NCI-H748 (cell line): ENCODE data around the gene MAGED1.
"Not testable (repeated sequence)": the region's sequence is repeated elsewhere in the genome, so short reads cannot be mapped to it uniquely, and the experiment has no call there.

Experiments used
- DNase-seq: peaks from one replicate; lab custom pipeline; 2025; ENCODE audit not compliant: unreplicated experiment; lab: John Stamatoyannopoulos, UW

MAGED1 gene

DNA sequence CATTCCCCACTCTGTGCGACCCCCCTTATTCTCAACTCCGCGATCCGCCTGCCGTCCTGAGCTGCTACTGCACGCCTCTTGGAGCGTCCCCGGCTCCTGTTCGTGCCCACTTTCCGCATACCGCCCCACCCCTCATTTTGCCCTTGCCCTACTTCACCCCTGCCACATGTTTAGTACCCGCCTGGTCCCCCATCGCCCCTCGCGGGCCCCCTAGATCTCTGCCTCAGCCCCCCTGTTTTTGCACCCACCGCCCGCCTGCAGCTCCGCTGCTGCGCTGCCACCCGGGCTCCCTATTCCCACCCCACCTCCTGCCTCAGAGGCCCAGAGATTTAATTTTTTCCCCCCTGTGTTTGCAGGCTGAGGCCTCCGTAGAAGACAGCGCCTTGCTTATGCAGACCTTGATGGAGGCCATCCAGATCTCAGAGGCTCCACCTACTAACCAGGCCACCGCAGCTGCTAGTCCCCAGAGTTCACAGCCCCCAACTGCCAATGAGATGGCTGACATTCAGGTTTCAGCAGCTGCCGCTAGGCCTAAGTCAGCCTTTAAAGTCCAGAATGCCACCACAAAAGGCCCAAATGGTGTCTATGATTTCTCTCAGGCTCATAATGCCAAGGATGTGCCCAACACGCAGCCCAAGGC is 1.4 kb downstream of the MAGED1 start:
- peak; percentile 65 for DNase-seq

DNA sequence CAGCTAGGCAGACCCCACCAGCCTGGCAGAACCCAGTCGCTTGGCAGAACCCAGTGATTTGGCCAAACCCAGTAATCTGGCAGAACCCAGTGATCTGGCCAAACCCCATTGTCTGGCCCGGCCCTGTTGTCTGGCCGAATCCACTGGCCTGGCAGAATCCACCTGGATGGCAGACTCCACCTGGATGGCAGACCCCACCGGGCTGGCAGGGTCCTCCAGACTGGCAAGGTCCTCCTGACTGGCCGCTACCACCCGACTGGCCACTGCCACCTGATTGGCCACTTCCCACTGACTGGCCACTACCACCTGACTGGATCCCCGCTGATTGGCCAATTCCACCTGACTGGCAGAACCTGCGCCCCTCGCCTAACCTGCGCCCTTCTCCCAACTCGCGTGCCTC is 3.2 kb downstream of the MAGED1 start:
- no peak for DNase-seq

DNA sequence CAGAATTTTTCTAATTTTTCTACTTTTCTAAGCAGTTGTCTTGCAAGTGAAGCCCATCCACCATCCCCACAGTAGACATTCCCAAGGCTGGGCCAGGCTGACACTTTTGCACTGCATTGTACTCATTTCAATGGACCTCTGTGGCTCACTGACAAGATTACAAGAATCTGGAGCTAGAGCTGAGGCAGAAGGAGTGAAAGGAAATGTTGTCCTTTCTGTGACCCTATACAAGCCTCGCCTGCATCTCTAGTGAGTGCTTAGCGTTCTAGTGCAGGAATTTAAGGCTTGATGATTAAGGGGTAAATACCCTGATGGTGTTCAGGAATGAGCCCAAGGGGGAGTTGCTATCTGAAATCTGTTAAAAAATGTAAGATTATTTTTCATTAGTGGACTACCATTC is 6.3 kb downstream of the MAGED1 start:
- DNase-seq, result no peak

DNA sequence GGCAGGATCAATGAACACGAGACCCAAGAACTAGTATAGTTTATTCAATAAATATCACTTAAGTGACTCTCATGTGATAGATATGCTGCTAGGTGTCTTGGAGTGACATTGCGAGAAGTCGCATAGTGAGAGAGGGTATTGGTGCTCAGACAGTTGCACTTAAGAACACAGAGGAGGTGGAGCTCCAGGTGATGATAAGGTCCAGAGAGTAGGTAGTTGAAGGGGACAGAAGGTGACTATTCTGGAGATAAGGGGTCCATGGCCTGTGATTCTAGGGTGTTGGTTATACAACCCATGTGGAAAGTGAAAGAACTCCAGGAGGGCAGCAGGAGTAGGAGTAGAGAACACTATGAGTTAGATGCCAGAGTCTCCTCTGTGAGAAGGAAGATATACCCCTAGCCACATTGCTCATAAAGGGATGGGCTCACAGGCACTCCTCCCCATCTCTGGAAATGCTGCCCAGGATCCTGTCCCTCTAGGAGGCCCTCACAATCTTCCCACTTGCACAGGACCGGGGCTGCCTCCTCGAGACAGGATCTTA is 9.2 kb downstream of the MAGED1 start:
- DNase-seq, result no peak

DNA sequence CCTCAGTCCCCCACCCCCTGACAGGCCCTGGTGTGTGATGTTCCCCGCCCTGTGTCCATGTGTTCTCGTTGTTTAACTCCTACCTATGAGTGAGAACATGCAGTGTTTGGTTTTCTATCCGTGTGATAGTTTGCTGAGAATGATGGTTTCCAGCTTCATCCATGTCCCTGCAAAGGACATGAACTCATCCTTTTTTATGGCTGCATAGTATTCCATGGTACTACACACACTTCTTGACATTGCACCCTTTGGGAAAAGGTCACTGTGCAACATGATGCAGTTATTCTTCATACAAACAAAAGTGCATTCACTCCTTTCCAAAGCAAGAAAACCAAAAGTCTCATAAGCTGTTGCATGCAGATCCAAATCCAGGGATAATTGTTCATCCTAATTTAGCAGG is 11.7 kb downstream of the MAGED1 start:
- not testable (repeated sequence) for DNase-seq

DNA sequence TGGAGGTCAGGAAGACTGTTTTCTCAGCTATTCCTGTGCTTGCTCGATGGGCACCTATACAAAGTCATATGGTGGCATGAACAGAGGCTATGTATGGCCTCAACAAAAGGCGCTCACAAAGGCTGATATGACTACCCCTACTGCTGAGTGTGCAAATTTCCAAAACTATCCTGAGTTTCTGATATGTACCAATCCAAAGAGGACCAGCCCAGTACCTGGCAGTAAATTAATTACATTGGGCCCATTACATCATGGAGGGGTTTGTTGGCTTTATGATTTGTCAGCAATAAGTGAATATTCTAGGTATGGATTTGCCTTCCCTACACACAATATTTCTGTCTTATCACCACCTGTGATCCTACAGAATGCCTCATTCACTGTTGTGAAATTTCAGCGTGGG is 12.3 kb downstream of the MAGED1 start:
- no peak for DNase-seq

DNA sequence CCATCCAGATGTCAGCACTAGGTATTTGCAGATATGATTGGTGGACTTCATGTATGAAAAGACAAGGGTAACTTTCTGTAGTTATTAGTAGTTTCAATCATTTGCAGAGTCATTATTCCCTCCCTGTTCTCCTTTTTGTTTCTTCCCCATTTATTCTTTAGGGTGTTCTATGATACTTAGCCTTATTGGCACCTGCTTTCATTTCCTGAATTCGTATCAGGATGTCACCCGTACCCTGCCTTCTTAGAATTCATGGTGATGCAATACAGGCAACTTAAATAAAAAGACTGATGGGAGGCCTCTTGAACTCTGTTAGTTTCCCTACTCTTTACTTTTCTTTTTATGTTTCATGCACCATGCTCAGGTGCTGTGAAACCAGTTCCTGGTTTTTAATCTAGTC is 24.2 kb downstream of the MAGED1 start:
- no peak for DNase-seq

DNA sequence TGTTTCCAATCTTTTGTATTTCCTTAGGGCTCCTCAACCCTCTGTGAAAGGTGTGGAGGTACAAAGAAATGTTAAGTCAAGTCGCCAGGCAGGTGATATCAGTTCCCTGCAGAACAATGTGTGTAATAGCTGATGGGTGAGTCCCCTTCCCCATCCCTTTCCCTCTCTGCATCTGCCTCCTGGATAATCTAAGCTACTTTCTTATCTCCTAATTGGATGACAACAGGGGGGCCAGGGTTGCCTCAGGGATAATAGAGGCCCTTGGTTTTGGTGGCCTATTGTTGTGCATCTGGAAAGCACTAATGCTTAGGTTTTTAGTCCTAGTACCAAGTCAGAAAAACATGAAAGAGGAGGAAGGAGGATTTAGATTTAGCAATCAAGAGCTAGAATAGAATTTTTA is 29.1 kb downstream of the MAGED1 start:
- peak; percentile 14 for DNase-seq

DNA sequence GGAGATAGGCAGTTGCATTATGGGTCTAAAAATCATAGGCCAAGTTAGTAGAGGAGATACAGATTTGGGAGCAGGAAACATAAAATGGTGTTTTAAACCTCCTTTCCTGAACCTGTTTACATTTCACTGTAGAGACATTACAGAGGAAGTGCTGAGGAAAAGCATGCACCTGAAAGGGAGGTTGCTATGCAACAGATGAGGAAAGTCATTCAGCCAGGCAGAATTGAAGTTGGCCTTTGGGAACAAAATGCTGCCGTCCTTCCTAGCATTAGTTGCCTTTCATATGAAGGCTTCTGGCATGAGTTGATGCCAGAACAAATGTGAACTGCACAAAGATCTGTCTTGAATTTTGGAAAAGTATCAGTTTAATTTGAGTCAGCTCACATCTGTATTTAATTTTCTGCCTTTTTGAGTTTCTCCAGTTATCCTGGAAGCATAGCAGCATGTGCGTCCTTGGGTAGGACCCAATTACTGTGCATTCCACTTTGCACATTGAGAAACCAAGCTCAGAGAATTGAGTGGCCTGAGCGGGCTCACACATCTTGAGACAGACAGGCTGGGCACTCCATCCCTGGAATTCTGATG is 38.2 kb downstream of the MAGED1 start:
- peak; percentile 57 for DNase-seq
